NCI-H524 (cell line): Measurements from ENCODE around the gene DIPK1B.
"Not testable (repeated sequence)": the region's sequence is repeated elsewhere in the genome, so short reads cannot be mapped to it uniquely, and the experiment has no call there.

Experiments
- DNase-seq, 2 experiments: peaks; one replicate each; lab custom pipeline; 2025; lab: John Stamatoyannopoulos, UW

DIPK1B gene

GRCh38 chr9:136698635-136699246, 13.6 kb upstream of the DIPK1B start:
- no peak for DNase-seq

- DNase-seq, result no peak
These were observed 12.1 kb upstream of the DIPK1B start for GRCh38 chr9:136700304-136700703.

GRCh38 chr9:136700959-136701667, 11.3 kb upstream of the DIPK1B start:
- DNase-seq, result no peak

GRCh38 chr9:136701668-136702053, 10.7 kb upstream of the DIPK1B start:
- no peak for DNase-seq

- peak; percentile 92 to 95 for DNase-seq
These were observed 9.0 kb upstream of the DIPK1B start for GRCh38 chr9:136703276-136703860.

- not testable (repeated sequence) for DNase-seq
These were observed 7.6 kb upstream of the DIPK1B start for GRCh38 chr9:136704741-136705140.

- DNase-seq, result no peak
These were observed 6.8 kb upstream of the DIPK1B start for GRCh38 chr9:136705564-136705963.

- no peak for DNase-seq
These were observed 5.4 kb upstream of the DIPK1B start for GRCh38 chr9:136707011-136707410.

- no peak for DNase-seq
These were observed 4.4 kb upstream of the DIPK1B start for GRCh38 chr9:136707849-136708517.

- no peak for DNase-seq
These were observed 2.8 kb upstream of the DIPK1B start for GRCh38 chr9:136709454-136710109.

- no peak for DNase-seq
These were observed 1.8 kb upstream of the DIPK1B start for GRCh38 chr9:136710543-136710942.

GRCh38 chr9:136711219-136711648, 1.1 kb upstream of the DIPK1B start:
- not testable (repeated sequence) for DNase-seq

- no peak for DNase-seq
These were observed 545 bp downstream of the DIPK1B start for GRCh38 chr9:136712690-136713544.

- DNase-seq, result peak in 1 of 2 experiments; percentile 53
These were observed 1.2 kb downstream of the DIPK1B start for GRCh38 chr9:136713550-136713949.

GRCh38 chr9:136714096-136714892, 1.9 kb downstream of the DIPK1B start:
- DNase-seq, result no peak

GRCh38 chr9:136714893-136715274, 2.5 kb downstream of the DIPK1B start:
- no peak for DNase-seq

- DNase-seq, result no peak
These were observed 5.0 kb downstream of the DIPK1B start for GRCh38 chr9:136717399-136717798.

GRCh38 chr9:136718345-136719194, 6.2 kb downstream of the DIPK1B start:
- DNase-seq, result no peak

GRCh38 chr9:136719195-136719880, 7.0 kb downstream of the DIPK1B start:
- DNase-seq, result no peak
